HG02973 (cell line): ENCODE measurements around the gene POLR2F.
"Not testable (repeated sequence)": the region's sequence is repeated elsewhere in the genome, so short reads cannot be mapped to it uniquely, and the experiment has no call there.

ENCODE experiments used
- ATAC-seq: cut with Tn5 transposase; IDR thresholded peaks from one replicate; pipeline ENCODE4 v1.9.1; 2021; ENCODE audit warnings: moderate library complexity; ENCODE audit not compliant: unreplicated experiment

Gene POLR2F

DNA sequence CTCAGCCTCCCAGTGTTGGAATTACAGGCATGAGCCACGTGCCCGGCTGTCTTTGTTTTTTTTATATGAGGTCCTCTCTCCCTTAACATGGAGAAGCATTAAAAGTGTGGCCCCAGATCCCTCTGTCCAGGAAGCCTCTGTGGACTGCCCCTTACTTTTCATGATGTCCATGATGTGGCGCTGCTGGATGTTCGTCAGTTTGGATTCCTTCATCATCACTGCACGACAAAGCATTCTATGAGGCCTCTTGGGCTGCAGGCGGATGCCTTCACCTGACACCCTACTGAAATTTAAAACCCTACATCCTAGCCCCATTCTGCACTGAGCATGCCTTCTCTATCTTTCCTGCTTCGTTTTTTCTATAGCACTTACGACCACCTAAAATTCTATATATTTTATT lies 2.2 kb upstream of the POLR2F start:
- ATAC-seq = no peak

DNA sequence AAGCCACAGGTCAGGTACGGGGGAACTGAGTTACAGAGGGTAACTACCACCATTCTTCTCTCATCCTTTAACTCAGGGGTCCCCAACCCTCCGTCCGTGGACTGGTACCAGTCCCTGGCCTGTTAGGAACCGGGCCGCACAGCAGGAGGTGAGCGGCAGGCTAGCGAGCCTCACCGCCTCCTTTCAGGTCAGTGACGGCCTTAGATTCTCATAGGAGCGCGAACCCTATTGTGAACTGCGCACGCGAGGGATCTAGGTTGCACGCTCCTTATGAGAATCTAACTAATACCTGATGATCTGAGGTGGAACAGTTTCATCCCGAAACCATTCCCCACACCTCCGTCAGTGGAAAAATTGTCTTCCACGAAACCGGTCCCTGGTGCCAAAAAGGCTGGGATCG lies 870 bp upstream of the POLR2F start:
- ATAC-seq = not testable (repeated sequence)

DNA sequence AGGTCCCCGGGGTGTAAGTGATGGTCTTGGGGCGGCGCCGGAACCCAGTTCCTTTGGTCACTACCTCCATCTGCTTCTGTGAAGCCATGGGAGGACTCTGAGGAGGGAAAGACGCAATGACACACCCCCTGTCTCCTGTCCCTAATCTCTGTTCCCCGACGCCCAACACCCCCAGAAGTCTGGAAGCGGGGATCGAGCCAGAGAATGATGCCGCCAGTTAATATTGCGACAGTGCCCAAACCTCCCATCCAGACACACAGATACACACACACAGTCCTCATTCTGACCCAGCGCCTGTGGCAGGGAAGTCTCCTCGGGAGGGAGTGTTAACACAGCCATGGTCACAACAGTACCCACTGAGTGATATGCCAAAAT lies 450 bp upstream of the POLR2F start:
- ATAC-seq = no peak

DNA sequence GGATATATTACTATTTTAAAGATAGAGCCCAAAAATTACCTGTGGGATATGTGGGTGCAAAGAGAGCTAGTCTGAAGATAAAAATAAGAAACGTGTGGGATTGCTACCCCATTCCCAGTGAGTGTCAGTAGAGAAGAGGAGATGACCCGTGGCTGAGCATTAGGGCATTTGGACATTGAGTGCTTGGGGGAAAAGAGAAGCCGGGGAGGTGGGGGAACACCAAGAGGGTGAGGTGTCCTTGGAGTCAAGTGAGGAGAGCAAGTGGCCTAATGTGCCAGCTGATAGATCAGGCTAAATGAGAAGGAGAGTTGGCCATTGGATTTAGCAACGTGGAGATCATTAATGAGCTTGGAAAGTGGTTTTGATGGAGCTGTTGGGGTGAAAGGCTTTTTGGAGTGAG lies 1.2 kb downstream of the POLR2F start:
- ATAC-seq = no peak

DNA sequence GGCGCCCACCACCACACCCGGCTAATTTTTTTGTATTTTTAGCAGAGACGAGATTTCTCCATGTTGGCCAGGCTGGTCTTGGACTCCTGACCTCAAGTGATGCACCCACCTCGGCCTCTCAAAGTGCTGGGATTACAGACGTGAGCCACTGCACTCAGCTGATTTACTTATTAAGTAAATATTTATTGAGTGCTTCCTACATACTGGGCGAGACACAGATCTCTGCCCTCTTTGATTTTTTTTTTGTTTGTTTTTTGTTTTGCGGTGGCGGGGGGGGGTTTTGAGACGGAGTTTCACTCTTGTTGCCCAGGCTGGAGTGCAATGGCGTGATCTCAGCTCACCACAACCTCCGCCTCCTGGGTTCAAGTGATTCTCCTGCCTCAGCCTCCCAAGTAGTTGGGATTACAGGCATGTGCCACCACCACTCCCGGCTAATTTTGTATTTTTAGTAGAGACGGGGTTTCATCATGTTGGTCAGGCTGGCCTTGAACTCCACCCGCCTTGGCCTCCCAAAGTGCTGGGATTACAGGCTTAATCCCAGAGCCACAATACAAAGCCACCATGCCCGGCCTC lies 2.4 kb downstream of the POLR2F start:
- ATAC-seq = not testable (repeated sequence)

DNA sequence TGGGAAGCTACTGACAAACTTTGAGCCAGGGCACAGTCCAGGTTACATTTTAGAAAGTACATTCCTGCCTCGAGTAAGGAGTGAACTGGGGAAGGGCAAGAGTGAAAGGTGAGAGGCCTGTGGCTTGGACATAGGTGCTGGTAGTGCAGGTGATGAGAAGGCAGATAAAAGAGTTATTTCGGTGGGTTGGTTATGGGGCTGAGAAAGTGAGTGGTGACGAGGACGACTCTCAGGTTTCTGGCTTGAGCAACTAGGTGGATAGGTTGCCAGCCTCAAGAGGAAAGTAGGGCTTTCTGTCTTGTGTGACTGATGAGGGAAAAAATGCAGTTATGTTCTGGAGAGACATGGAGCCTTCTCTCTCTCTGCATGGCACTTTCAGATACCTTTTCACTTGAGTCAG lies 3.7 kb downstream of the POLR2F start:
- no peak for ATAC-seq

DNA sequence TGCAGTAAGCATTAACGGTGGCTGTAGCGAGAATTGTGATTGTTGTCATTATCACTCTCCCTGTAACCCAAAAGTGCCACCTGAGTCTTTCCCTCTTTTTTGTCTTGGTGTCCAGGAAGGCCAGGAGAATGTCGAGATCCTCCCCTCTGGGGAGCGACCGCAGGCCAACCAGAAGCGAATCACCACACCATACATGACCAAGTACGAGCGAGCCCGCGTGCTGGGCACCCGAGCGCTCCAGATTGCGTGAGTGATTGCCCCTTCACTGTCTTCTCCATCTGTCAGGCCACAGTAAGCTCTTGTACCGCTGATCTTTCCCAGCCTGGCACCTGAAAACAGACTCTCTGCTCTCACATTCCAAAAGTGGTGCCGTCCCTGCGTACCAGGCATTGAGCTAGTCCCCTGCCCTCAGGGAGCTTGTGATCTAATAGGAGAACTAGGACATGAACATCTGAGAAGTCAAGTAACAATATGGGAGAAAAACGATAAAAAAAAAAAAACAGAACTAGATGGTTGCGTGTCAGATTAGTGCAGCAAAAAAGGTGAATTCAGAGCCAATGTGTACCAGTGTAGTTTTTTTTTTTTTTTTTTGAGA lies 5.8 kb downstream of the POLR2F start:
- no peak for ATAC-seq

DNA sequence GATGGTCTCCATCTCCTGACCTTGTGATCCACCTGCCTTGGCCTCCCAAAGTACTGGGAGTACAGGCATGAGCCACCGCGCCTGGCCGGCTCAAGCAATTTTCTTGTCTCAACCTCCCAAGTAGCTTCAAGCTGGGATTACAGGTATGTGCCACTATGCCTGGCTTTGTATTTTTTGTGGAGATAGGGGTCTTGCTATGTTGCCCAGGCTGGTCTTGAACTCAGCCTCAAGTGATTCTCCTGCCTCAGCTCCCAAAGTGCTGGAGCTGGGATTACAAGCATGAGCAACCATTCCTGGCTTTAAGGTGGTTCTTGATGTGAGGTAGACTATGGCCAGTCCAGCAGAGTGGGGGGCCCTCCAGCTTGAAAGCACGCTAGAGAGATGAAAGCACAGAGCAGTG lies 7.6 kb downstream of the POLR2F start:
- no peak for ATAC-seq

DNA sequence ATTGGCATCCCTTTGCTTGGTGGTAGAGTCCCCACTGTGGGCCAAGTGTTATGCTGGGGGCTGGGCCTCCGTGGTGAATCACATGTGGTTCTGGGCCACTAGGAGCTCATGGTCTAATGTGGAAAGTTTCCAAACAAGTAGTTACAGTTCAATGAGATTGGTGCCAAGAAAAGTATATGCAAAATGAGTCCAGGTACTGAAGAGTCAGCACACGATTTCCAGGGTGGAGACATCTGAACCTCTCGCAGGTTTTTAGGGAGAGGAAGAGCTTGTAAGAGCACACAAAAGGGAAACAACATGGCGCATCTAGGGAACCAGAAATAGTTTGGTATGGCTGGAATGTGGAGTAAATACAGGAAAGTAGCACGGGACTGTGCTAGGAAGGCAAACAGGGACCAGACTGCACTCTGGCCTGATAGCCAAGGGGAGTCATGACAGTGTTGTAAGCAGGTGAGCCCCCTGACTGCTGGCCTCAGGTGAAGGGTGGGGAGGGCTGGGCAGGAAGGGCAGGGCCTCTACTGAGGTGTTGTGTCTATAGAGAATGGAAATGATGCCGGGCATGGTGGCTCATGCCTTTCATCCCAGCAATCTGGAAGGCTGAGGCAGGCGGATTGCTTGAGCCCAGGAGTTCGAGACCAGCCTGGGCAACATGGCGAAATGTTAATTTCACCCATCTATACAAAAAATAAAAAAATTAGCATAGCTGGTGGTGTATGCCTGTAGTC lies 12.6 kb downstream of the POLR2F start:
- ATAC-seq = no peak

DNA sequence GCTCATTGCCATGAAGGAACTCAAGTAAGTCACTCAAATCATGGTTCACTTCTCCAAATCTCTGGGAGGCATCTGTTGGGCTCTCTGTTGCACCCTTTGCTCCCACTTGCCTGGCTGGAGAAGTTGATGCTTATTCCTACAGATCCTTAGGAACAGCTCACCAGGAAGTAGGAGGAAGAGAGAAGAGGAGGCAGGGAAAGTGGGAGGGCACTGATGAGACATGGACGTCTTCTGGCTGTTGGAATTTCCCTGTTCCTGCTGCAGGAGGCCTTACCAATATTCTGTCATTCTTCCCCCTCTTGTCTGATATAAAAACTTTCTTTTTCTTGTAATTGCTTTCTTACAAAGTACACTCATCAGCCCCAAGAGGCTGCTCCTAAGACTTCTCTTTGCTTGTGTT lies 13.6 kb downstream of the POLR2F start:
- ATAC-seq = no peak

DNA sequence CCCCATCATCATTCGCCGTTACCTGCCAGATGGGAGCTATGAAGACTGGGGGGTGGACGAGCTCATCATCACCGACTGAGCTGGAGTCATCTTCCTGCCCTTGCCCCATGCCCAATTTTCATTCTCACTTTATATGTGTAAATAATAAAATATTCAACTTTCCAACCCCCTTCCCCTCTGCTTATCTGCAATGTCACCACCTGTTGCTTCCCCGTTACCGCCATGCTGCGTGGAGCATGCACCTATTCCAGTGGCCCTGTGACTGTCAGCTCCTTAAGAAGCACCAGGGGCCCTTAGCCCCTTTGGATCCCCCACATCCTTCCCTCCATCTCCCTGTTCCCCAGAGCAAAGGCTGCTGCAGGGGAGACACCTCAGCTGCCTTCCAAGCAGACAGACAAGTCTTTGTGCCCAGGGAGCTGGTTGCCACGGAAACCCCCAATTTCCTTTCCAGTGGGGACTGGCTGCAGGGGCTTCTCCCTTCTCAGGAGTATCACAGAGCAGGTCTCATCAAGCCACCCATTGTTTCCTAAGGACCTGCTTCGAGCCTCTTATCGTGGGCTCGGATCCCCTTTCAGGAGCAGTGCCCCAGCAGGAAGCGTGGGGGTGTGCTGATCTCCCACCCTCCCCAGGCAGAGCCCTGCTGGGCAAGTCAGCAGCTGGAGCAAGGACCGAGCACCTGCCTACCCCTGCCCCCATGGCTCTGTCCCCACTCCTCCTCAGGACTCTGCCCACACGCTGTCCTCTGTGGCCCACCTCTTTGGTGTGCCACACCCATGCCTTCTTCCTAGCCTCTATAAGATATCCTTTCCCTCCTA lies 14.3 kb downstream of the POLR2F start:
- no peak for ATAC-seq

DNA sequence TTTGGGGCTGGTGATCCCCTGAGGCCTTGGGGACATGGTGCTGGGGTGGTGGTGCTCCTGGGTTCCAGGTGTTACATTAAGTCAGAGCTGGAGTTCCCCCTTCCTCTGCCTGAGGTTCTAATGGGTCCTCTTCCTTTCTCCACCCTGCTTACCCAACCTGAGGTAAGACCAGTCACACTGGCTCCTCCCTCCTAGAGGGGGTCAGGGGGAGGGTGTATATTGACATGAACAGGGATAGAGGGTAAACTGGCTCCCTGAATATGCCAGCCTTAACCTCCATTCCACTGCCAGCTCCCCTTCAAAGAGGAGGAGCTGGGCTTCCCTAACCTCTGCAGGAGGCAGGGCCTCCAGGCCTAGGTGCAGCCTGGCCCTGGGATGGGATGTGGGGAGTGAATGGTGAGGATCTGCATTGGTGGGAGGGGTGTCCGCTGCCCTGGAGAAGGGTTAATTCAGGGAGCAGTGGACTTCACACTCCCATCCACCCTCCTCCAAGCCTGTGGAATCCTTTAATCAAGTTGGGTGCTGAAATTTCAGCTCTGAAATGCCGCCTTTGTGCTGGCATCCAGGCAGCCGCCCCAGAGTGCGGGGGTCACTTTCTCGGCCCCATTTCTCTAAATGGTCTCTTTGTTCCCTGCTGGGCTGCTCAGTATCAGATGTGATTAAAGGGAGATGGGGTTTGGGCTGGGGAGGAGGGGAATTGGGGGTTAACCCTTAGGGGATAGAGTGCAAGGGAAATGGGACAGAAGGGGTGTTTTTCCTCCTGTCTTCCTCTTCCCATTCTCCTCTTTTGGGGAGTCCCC lies 15.2 kb downstream of the POLR2F start:
- ATAC-seq = no peak

DNA sequence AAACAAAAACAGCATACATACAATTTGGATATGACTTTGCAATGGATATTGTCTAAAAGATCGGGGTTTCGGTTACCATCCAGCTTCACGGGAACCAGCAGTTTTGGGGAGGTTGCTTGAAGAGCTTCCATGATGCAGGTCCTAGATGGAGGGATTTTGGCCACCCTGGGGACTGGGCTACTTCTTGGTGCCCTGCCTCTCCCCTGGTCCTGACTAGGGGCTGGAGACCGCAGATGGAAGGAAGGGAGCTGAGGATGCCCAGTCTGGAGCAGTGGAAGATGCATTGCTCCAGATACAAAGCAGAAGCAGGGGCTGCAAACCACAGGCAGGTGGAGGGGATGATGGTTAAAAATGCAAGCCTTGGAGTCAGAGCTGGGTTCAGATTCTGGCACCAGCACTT lies 17.4 kb downstream of the POLR2F start:
- ATAC-seq = no peak

DNA sequence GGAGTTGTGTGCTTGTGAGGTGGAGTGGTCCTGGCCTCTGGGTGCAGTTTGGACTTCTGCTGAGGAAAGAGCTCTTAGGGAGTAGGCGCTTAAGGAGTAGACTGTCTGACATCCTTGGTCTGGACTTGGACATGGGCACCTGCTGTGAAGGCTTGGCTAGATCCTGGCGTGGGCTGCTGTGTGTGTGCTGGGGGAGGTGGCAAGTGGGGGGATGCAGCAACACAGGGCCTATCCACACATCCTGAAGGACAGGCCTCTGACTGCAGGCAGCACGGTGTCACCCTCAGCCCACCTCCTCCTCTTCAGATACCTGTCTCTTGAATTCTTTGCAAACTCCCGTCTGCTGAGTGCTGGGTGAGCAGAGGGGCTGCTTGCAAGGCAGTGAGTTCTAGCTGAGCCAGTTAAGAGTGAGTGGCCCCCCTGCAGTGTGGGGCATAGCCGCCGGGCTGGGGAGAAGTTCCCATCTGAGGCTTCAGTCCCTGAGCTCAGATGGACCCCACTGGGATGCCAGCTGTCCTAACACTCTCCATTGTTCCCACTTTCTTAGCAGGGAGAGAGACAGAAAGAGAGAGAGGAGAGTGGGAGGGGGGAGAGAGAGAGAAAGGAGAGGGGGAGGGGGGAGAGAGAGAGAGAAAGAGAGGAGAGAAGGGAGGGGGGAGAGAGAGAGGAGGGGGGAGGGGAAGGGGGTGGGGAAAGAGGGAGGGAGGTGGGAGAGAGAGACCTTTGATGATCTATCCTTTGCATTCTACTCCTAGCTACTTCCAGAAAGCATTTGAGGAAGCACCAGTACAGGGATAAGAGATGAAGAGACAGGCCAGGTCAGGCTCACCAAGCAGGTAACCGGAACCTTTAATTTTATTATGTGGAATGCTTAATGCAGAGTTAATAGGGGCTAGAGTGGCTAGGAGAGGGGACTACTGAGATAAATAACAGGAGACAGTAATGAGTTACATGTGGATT lies 18.3 kb downstream of the POLR2F start:
- ATAC-seq = no peak

DNA sequence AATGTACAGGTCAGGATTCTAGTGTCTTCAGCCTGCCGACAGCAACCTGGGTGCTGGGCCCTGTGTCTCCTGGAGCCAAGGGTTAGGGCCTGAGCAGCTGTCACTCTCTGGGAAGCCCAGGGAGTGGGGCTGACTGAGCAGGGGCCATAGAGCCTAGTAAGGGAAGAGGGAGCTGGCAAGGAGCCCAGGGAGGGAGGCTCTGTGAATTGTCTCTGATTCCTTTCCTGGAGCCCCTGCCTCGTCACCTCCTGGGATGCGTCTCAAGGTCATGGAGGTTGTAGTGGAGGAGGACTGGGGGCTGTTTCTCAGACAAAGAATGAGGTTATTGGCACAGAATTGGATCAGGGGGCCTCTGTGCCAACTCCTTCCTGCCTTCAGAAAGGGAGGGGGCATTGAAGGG lies 19.0 kb downstream of the POLR2F start:
- ATAC-seq = no peak

DNA sequence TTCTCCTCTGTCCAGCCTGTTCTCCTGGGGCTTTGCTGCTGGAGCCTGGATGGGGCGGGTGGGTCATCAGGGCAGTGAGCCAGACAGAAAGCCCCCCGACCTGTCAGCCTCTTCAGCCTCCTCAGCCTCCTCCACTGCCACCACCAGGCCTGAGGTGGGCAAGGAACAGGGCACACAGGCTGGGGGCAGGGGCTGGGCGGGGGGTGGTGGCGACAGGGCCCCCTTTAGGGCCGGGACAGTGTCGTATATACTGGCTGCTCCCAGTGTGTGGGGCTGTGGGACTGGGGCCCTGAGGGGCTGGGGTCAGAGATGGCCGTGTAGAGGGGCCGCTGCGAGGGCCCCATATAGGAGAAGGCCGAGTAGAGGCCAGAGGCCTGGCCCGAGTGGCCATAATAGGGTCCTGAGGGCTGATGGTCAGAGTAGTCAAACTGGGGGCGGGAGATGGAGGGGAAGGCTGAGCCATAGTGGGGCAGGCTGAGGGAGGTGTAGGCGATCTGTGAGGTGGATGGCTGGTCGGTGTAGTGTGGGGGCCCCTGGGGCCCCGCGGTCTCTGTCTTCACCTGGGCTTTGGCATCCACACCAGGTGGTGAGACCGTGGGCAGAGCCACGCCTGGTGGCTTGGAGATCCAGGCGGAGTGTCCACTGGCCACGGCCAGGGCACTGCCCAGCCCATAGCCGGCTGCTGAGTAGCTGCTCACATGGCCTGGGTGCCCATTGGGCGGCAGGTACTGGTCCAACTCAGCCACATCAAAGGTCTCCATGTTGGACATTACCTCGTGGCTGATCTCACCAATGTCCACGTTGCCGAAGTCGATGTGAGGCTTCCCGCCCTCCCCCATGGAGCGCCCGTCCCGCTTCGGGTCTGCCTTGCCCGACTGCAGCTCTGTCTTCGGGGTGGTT lies 20.0 kb downstream of the POLR2F start:
- ATAC-seq = no peak

DNA sequence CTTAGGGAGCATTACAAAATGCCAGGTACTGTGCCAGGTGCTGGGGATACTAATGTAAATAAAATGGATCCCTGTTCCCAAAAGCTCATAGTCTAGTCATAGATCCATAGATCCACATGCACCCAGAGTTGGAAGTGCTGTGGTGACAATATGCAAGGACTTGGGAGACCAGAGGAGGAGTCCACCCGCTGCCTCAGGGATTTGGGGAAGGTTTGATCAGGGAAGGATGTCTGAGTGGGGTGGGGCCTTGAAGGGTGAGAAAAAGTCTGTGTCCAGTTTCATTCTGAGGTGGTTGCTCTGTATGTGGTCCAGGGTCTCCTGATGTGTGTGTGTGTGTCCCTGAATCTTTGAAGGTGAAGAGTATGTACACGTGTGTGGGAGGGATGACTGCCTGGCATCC lies 21.7 kb downstream of the POLR2F start:
- no peak for ATAC-seq

DNA sequence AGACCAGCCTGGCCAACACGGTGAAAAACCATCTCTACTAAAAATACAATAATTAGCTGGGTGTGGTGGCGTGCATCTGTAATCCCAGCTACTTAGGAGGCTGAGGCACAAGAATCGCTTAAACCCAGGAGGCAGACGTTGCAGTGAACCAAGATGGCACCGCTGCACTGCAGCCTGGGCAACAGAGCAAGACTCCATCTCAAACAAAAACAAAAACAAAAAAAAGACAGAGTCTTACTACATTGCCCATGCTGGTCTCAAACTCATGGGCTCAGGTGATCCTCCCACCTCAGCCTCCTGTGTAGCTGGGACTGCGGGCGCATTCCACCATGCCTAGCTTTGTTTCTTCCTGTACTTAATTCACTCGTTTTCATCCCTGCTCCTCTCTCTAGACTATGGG lies 22.5 kb downstream of the POLR2F start:
- ATAC-seq = not testable (repeated sequence)

DNA sequence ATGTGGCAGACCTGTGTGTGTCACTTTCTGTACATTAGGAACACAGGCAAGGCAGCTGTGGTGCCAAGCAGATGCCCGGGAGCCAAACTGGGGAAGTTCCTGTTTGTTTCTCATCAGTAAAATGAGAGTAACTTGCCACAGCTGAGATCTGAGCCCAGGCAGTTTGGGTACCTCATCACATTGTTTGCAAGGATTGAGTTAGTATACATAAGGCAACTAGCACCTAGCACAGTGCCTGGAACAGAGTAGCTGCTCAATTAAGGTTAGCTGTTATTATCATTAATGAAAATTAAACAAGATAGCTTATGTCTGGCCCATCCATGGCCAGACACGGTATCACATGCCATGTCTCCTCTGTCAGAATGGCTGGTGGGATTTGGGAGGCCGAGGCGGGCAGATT lies 23.0 kb downstream of the POLR2F start:
- no peak for ATAC-seq
